Measurements from ENCODE around the gene CCSER2. TPM values are rescaled to one million over a fixed set of nuclear protein-coding genes. Genes with fewer than 3 reads are reported as not detected.

The CCSER2 gene
- total RNA-seq, 2 donors from 2014 or later: 29.8 to 38.8 TPM

GRCh38 chr10:84546609-84547008 lies 218.2 kb downstream of the CCSER2 start:
- peaks cover 66% of the 10 kb centered on the region for H3K4me1 Mint-ChIP-seq
- H3K27me3 ChIP-seq (ENCODE audit: control insufficient read depth, insufficient read depth, low read length, poor library complexity, severe bottlenecking): no peaks in the 10 kb centered on the region
- H3K4me1 ChIP-seq (ENCODE audit: control insufficient read depth, insufficient read depth, low read length): peaks cover 29% of the 10 kb centered on the region
- no peaks in the 10 kb centered on the region for H3K36me3 Mint-ChIP-seq (ENCODE audit: low read depth)
- H3K9me3 Mint-ChIP-seq: no peaks in the 10 kb centered on the region
- 88 to 94% methylated on average over 8 of the region's 8 CpGs for WGBS, 2 experiments (ENCODE audit: insufficient coverage in 1 of 2, insufficient read length in 1 of 2)
- no peaks in the 10 kb centered on the region for H3K27me3 Mint-ChIP-seq (ENCODE audit: insufficient read depth)
- no peak overlapping the region for H3K9ac ChIP-seq (ENCODE audit: extremely low read depth, low read length, poor library complexity, severe bottlenecking)
- H3K4me3 ChIP-seq (ENCODE audit: low read length): no peak overlapping the region
- H3K27ac Mint-ChIP-seq: no peak overlapping the region
- DNase-seq: no peak
- no peak overlapping the region for H3K27ac ChIP-seq (ENCODE audit: low read depth, low read length)
- no peak for TF ChIP-seq CTCF (conservative IDR thresholded peaks at IDR 0.05)
- H3K4me3 Mint-ChIP-seq: no peak overlapping the region
- no peaks in the 10 kb centered on the region for H3K36me3 ChIP-seq (ENCODE audit: control insufficient read depth, insufficient read depth, low read length)
- H3K9me3 ChIP-seq (ENCODE audit: control insufficient read depth, low read length): peaks cover 5% of the 10 kb centered on the region

- peaks cover 70% of the 10 kb centered on the region for H3K4me1 Mint-ChIP-seq
- 80 to 86% methylated on average over 3 of the region's 3 CpGs for WGBS, 2 experiments (ENCODE audit: insufficient coverage in 1 of 2, insufficient read length in 1 of 2)
- H3K36me3 Mint-ChIP-seq (ENCODE audit: low read depth): no peaks in the 10 kb centered on the region
- H3K27me3 Mint-ChIP-seq (ENCODE audit: insufficient read depth): no peaks in the 10 kb centered on the region
- TF ChIP-seq CTCF (conservative IDR thresholded peaks at IDR 0.05): no peak
- Histone ChIP-seq H3K9ac (ENCODE audit: extremely low read depth, low read length, poor library complexity, severe bottlenecking) (no peak overlapping the region), H3K4me1 (ENCODE audit: control insufficient read depth, insufficient read depth, low read length) (peaks cover 31% of the 10 kb centered on the region), H3K9me3 (ENCODE audit: control insufficient read depth, low read length) (no peaks in the 10 kb centered on the region), H3K27me3 (ENCODE audit: control insufficient read depth, insufficient read depth, low read length, poor library complexity, severe bottlenecking) (no peaks in the 10 kb centered on the region), H3K4me3 (ENCODE audit: low read length) (no peak overlapping the region), H3K27ac (ENCODE audit: low read depth, low read length) (no peak overlapping the region), H3K36me3 (ENCODE audit: control insufficient read depth, insufficient read depth, low read length) (no peaks in the 10 kb centered on the region)
- no peak for DNase-seq
- no peaks in the 10 kb centered on the region for H3K9me3 Mint-ChIP-seq
- H3K4me3 Mint-ChIP-seq: no peak overlapping the region
- H3K27ac Mint-ChIP-seq: peak overlapping the region; percentile 74
Measured at GRCh38 chr10:84547616-84548015, 219.2 kb downstream of the CCSER2 start.

GRCh38 chr10:84548869-84549268 lies 220.5 kb downstream of the CCSER2 start:
- Histone ChIP-seq H3K4me3 (ENCODE audit: low read length) (no peak overlapping the region), H3K27me3 (ENCODE audit: control insufficient read depth, insufficient read depth, low read length, poor library complexity, severe bottlenecking) (no peaks in the 10 kb centered on the region), H3K4me1 (ENCODE audit: control insufficient read depth, insufficient read depth, low read length) (peaks cover 28% of the 10 kb centered on the region), H3K36me3 (ENCODE audit: control insufficient read depth, insufficient read depth, low read length) (no peaks in the 10 kb centered on the region), H3K27ac (ENCODE audit: low read depth, low read length) (no peak overlapping the region), H3K9me3 (ENCODE audit: control insufficient read depth, low read length) (no peaks in the 10 kb centered on the region), H3K9ac (ENCODE audit: extremely low read depth, low read length, poor library complexity, severe bottlenecking) (no peak overlapping the region)
- DNase-seq: peak; percentile 89
- Mint-ChIP-seq H3K4me3 (no peak overlapping the region), H3K27ac (peak overlapping the region; percentile 74), H3K27me3 (ENCODE audit: insufficient read depth) (no peaks in the 10 kb centered on the region), H3K9me3 (no peaks in the 10 kb centered on the region), H3K4me1 (peaks cover 64% of the 10 kb centered on the region), H3K36me3 (ENCODE audit: low read depth) (no peaks in the 10 kb centered on the region)
- 51 to 69% methylated on average over 3 to 5 of the region's 5 CpGs for WGBS, 2 experiments (ENCODE audit: insufficient coverage in 1 of 2, insufficient read length in 1 of 2)
- TF ChIP-seq CTCF (conservative IDR thresholded peaks at IDR 0.05): peak; percentile 84
